ENCODE data around the gene SHISA9.

GRCh38 chr16:12871784-12872183 lies 29.6 kb upstream of the SHISA9 start:
- no peak for TF ChIP-seq POLR2AphosphoS5 (IDR thresholded peaks at IDR 0.05)
- no peak for TF ChIP-seq POLR2A (IDR thresholded peaks at IDR 0.05)

Data from prostate gland (tissue), 1 donor.